Heart right ventricle (tissue), 16 donors: ENCODE results near the gene PLEKHA5. TPM values are rescaled to one million over a fixed set of nuclear protein-coding genes. Genes with fewer than 3 reads are reported as not detected.

Source experiments
- ATAC-seq, 8 donors: fragments of 200-7000 bp; cut with Tn5 transposase; one replicate each; pipeline ENCODE4 v1.9.1; 2020; ENCODE audit warnings: mild to moderate bottlenecking in 8 of 8, moderate library complexity in 8 of 8, moderate number of reproducible peaks in 1 of 8
- DNase-seq, 2 donors: peaks; one replicate each; pipeline ENCODE4 v3.0.0-alpha.2; 2020
- H3K27ac ChIP-seq, 10 donors: fragments of 200-600 bp; sonication (generic) in 2 of 10; one replicate each; pipeline versions ENCODE4 v1.5.0 to v1.8.0; 2020 to 2022; ENCODE audit warnings: mild to moderate bottlenecking in 3 of 10
- H3K27me3 ChIP-seq, 7 donors: fragments of 200-600 bp; one replicate each; pipeline ENCODE4 v1.8.0; 2021 to 2022; ENCODE audit warnings: mild to moderate bottlenecking in 2 of 7
- H3K36me3 ChIP-seq, 9 donors: fragments of 200-600 bp; sonication (generic) in 1 of 9; one replicate each; pipeline versions ENCODE4 v1.5.0 to v1.8.0; 2020 to 2022; ENCODE audit warnings: mild to moderate bottlenecking in 2 of 9
- H3K4me1 ChIP-seq, 9 donors: fragments of 200-600 bp; sonication (generic) in 1 of 9; one replicate each; pipeline versions ENCODE4 v1.5.0 to v1.8.0; 2020 to 2022; ENCODE audit warnings: mild to moderate bottlenecking in 4 of 9
- H3K4me3 ChIP-seq, 10 donors: fragments of 200-600 bp; sonication (generic) in 2 of 10; one replicate each; pipeline versions ENCODE4 v1.5.0 to v1.8.0; 2020 to 2022; ENCODE audit warnings: mild to moderate bottlenecking in 7 of 10, moderate library complexity in 2 of 10
- H3K9me3 ChIP-seq, 11 donors: fragments of 200-600 bp in 10 of 11; sonication (generic) in 2 of 11; one replicate each; pipeline versions ENCODE4 v1.5.0 to v1.8.0; 2013 to 2022; ENCODE audit warnings: mild to moderate bottlenecking in 2 of 11, control low read depth in 1 of 11, moderate library complexity in 1 of 11
- CTCF ChIP-seq, 9 donors: fragments of 200-600 bp; sonication (generic) in 2 of 9; IDR thresholded peaks; one replicate each; pipeline versions ENCODE4 v1.5.0 to v1.8.0; 2021 to 2022; ENCODE audit warnings: antibody characterized with exemption in 9 of 9, mild to moderate bottlenecking in 5 of 9, moderate library complexity in 1 of 9
- WGBS, 2 donors: extraction: QIAGEN DNeasy Blood & Tissue Kit; methylation state at CpG; one replicate each; pipeline ENCODE4 v1.1.7; 2013; ENCODE audit warnings: inconsistent platforms in 1 of 2; 5-methylcytosine and 5-hydroxymethylcytosine counted together
- intact Hi-C, 10 donors: fragments of 100-400 bp; cut with DNase I; formaldehyde crosslinking; loops; one replicate each; pipeline versions ENCODE4 v1.11.1 to v1.14.2; 2022
- polyA plus RNA-seq, 2 donors: library from polyadenylated mRNA; stranded (reverse); fragments of 200-250 nt; gene quantifications; one replicate each; pipeline ENCODE4 v1.2.3, GENCODE V29; 2013
- total RNA-seq, 10 donors: library from RNA; stranded (reverse); fragmentation: NEBNext Ultra II Directional in 3 of 10; extraction: Animal tissue kit (Norgen Biotek cat#: 25700) in 3 of 10; gene quantifications; one replicate each; pipeline versions ENCODE4 v1.2.1 to v1.2.4, GENCODE V29; 2021 to 2023
- donor health status: Arrhythmogenic right ventricular cardiomyopathy.
- donor health status: ischemic (EF 13 %, LVEDD 7.1; RV severe dilation, severe dysfunction).
- donor health status: healthy with polysubstance abuse.
- donor health status: DM: no; HTN: yes; CAD: no.
- donor health status: DM: no; HTN: no; CAD: no.
- donor health status: ischemic (EF 25% LVEDD 6.9; RV normal size, moderate dysfunction).
- donor health status: ischemic (EF 25% LVEDD 5.7; RV mildly dilated, moderate dysfunction).
- donor health status: healthy.
- donor health status: DM: yes; HTN: yes; CAD: no.
- donor health status: Ischemic cardiomyopathy.
- donor health status: ischemic (EF 35%, LVEDD 5.7; RV mildly dilated, moderate dysfunction).
- donor health status: nonischemic (EF 11% LVEDD 7.7; RV severe dilation, severe dysfunction).
- donor health status: DM: yes; HTN: yes; CAD: no.
- donor health status: PGD.
- donor health status: ischemic (EF 29% LVEDD 5.4; RV normal size, mild dysfunction).
- donor health status: nonischemic (EF 23%, LVEDD 6.1; RV moderate dilation, normal function).

The PLEKHA5 gene
- total and polyA plus RNA-seq, 12 donors, result 11.8 to 77.1 (median 61.8) TPM

- intact Hi-C loops, result loop anchor here in 5 of 10 donors (2.0 to 10.0 kb wide), 5 partner anchors 84 to 694 kb away; no protein-coding TSS in a partner anchor
Observed at GRCh38 chr12:19129122-19129485, 429 bp upstream of the PLEKHA5 start.

GRCh38 chr12:19130224-19131024 lies 891 bp downstream of the PLEKHA5 start:
- TF ChIP-seq CTCF (IDR thresholded peaks at IDR 0.05), result no peak
- H3K27ac ChIP-seq, result peak overlapping the region; percentile 86 to 97 (median 94)
- H3K9me3 ChIP-seq, result peaks cover 0 to 33% (median 19%) of the 10 kb centered on the region in 11 donors
- intact Hi-C loops, result loop anchor here in 5 of 10 donors (2.0 to 5.0 kb wide), 4 partner anchors 47 to 93 kb away; no protein-coding TSS in a partner anchor
- H3K4me3 ChIP-seq, result peak overlapping the region; percentile 82 to 98 (median 93)
- no peaks in the 10 kb centered on the region for H3K27me3 ChIP-seq
- peak; percentile 25 to 44 for DNase-seq
- H3K36me3 ChIP-seq, result no peaks in the 10 kb centered on the region
- ATAC-seq, result peak; percentile 8 to 65 (median 44)
- peaks cover 0 to 26% (median 6%) of the 10 kb centered on the region in 9 donors for H3K4me1 ChIP-seq
- WGBS, 2 donors, result 0% methylated on average over 61 of the region's 61 CpGs

More at GRCh38 chr12:19129122-19129485, 429 bp upstream of the PLEKHA5 start:
- Histone ChIP-seq H3K9me3 (peaks cover 0 to 34% (median 19%) of the 10 kb centered on the region in 11 donors), H3K4me1 (peaks cover 0 to 21% (median 6%) of the 10 kb centered on the region in 9 donors), H3K27ac (peak overlapping the region; percentile 57 to 95 (median 81)), H3K36me3 (no peaks in the 10 kb centered on the region), H3K27me3 (no peaks in the 10 kb centered on the region), H3K4me3 (peak overlapping the region in 9 of 10 donors; percentile 36 to 98 (median 93))
- no peak for DNase-seq
- no peak for ATAC-seq
- 1 to 3% methylated on average over 12 of the region's 12 CpGs for WGBS, 2 donors
- TF ChIP-seq CTCF (IDR thresholded peaks at IDR 0.05), result no peak

GRCh38 chr12:19131025-19131444 lies 1.5 kb downstream of the PLEKHA5 start:
- TF ChIP-seq CTCF (IDR thresholded peaks at IDR 0.05), result no peak
- no peaks in the 10 kb centered on the region for H3K36me3 ChIP-seq
- H3K27ac ChIP-seq, result peak overlapping the region; percentile 86 to 97 (median 94)
- DNase-seq, result peak in 1 of 2 donors; percentile 18
- H3K27me3 ChIP-seq, result no peaks in the 10 kb centered on the region
- H3K4me3 ChIP-seq, result peak overlapping the region; percentile 82 to 98 (median 93)
- ATAC-seq, result peak; percentile 25 to 71 (median 66)
- WGBS, 2 donors, result 1 to 7% methylated on average over 7 of the region's 7 CpGs
- intact Hi-C loops, result loop anchor here in 5 of 10 donors (2.0 to 5.0 kb wide), 4 partner anchors 46 to 94 kb away; no protein-coding TSS in a partner anchor
- peaks cover 0 to 26% (median 12%) of the 10 kb centered on the region in 9 donors for H3K4me1 ChIP-seq
- peaks cover 0 to 26% (median 19%) of the 10 kb centered on the region in 11 donors for H3K9me3 ChIP-seq

GRCh38 chr12:19138551-19138950 lies 9.0 kb downstream of the PLEKHA5 start:
- no peak for DNase-seq
- 85 to 89% methylated on average over 4 of the region's 4 CpGs for WGBS, 2 donors
- Histone ChIP-seq H3K36me3 (peaks cover 0 to 13% (median 0%) of the 10 kb centered on the region in 9 donors), H3K27me3 (no peaks in the 10 kb centered on the region), H3K9me3 (no peaks in the 10 kb centered on the region), H3K4me1 (peaks cover 0 to 48% (median 31%) of the 10 kb centered on the region in 9 donors), H3K27ac (no peak overlapping the region), H3K4me3 (no peak overlapping the region)
- peak in 1 of 8 donors; percentile 36 for ATAC-seq
- TF ChIP-seq CTCF (IDR thresholded peaks at IDR 0.05), result no peak
- intact Hi-C loops, result loop anchor here in 1 of 10 donors (5.0 kb wide), 1 partner anchor 34 kb away; no protein-coding TSS in a partner anchor
